Stimulated activated naive CD8-positive, alpha-beta T cell treated with anti-CD3 and anti-CD28 coated beads, Interleukin-15, amount 100 ng/mL, for 72 hours (primary cell): ENCODE results near the gene CBY1.
A peak's percentile ranks its signal among the peaks of the same experiment; 100 is the strongest.

Experiments
- ATAC-seq: fragments of 150-1000 bp; cut with Tn5 transposase; 2 replicates; pipeline ENCODE4 v1.10.0; 2021; ENCODE audit warnings: mild to moderate bottlenecking, moderate library complexity
- DNase-seq, 2 donors: peaks; one replicate each; pipeline ENCODE4 v3.0.0; 2021 to 2022
- H3K27ac Mint-ChIP-seq, 2 donors: one replicate each; pipeline ENCODE4 v1.8.0; 2022; ENCODE audit warnings: mild to moderate bottlenecking in 2 of 2, mixed read lengths in 2 of 2, moderate library complexity in 2 of 2
- H3K27me3 Mint-ChIP-seq: one replicate; pipeline ENCODE4 v1.8.0; 2022; ENCODE audit warnings: mixed read lengths
- H3K4me1 Mint-ChIP-seq: one replicate; pipeline ENCODE4 v1.8.0; 2022; ENCODE audit warnings: mild to moderate bottlenecking, mixed read lengths
- H3K4me3 Mint-ChIP-seq, 2 donors: one replicate each; pipeline ENCODE4 v1.8.0; 2022; ENCODE audit warnings: mild to moderate bottlenecking in 2 of 2, mixed read lengths in 2 of 2, moderate library complexity in 1 of 2
- H3K9me3 Mint-ChIP-seq, 2 donors: one replicate each; pipeline ENCODE4 v1.8.0; 2022; ENCODE audit warnings: mixed read lengths in 2 of 2

Gene CBY1

DNA sequence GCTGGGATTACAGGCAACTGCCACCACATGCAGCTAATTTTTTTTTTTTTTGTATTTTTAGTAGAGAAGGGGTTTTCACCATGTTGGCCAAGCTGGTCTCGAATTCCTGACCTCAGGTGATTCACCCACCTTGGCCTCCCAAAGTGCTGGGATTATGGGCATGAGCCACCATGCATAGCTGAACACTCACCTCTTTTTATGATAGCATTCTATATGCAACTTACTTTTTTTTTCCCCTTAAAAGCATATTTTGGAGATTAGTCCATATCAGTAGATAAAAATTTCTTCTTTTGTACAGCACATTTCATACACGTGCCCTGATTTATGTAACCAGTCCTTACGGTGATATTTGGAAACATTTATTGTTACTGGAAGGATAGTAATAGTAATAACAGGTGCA lies 63.9 kb downstream of the CBY1 start:
- DNase-seq (no peak), ATAC-seq (no peak)
- H3K27me3 Mint-ChIP-seq: no peaks in the 10 kb centered on the region
- peaks cover 5% of the 10 kb centered on the region for H3K4me1 Mint-ChIP-seq
- no peaks in the 10 kb centered on the region for H3K9me3 Mint-ChIP-seq
- no peak overlapping the region for H3K27ac Mint-ChIP-seq
- H3K4me3 Mint-ChIP-seq: no peak overlapping the region

DNA sequence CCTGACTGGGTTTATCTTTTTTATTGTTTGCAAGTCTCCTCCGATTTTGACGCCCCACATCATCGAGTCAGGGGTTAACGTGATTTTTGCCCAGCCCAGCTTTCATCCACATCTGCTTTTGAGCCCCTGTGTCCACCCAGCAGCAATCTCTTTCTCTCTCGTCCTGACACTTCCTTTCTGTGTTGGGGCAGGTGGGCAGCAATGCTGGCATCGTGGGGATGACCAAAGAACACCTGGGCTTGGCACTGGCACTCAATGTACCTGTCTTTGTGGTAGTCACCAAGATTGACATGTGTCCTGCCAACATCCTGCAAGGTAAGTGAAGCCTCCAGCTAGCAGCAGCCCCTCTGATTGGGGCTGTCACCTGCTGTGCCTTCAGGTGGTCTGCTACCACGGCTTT lies 65.1 kb downstream of the CBY1 start:
- peak overlapping the region in 1 of 2 donors; percentile 17 for H3K27ac Mint-ChIP-seq
- H3K4me1 Mint-ChIP-seq: no peaks in the 10 kb centered on the region
- H3K27me3 Mint-ChIP-seq: no peaks in the 10 kb centered on the region
- no peaks in the 10 kb centered on the region for H3K9me3 Mint-ChIP-seq
- ATAC-seq: no peak
- no peak overlapping the region for H3K4me3 Mint-ChIP-seq
- DNase-seq: no peak
